ENCODE results near the gene TEP1.
"Not testable (repeated sequence)": the region's sequence is repeated elsewhere in the genome, so short reads cannot be mapped to it uniquely, and the experiment has no call there.

The TEP1 gene

DNA sequence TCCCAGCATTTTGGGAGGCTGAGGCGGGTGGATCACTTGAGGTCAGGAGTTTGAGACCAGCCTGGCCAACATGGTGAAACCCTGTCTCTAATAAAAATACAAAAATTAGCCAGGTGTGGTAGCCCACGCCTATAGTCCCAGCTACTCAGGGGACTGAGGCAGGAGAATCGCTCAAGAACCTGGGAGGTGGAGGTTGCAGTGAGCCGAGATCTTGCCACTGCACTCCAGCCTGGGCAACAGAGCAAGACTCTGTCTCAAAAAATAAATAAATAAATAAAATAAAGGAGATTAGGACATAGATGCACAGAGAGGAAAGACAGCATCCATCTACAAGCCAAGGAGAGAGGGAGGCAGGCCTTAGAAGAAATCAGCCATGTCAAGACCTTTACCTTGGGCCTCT is 72.3 kb downstream of the TEP1 start:
- DNase-seq (ENCODE audit: low read depth) = not testable (repeated sequence)

DNA sequence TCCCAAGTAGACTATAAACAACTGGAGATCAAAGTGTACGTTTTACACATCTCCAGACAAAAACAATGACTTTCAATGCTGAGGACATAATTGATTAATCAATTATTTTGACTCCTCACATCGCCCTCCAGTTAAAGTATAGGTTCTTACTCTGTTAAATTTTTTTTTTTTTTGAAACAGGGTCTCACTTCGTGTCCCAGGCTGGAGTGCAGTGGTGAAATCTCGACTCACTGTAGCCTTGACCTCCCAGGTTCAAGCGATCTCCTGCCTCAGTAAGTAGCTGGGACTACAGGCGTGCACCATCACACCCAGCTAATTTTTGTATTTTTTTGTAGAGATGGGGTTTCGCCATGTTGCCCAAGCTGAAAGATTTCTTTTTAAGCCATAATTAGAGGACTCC is 79.3 kb downstream of the TEP1 start:
- no peak for DNase-seq (ENCODE audit: low read depth)

DNA sequence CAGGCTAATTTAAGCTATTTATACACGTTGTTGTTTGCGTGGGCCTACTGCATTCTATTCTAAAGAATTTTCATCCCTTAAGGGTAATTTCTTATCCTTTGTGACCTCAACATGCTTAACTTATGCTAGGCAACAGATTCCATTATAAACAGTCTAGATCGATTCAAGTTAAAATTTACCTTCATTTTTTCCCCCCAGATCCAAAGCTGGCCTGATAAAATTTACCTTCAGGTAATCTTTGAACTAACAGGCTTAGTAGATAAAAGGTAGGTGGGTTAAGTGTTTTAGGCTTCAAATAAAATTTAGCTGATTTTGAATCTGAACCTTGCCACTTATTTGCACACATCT is 79.8 kb downstream of the TEP1 start:
- DNase-seq (ENCODE audit: low read depth) = no peak

DNA sequence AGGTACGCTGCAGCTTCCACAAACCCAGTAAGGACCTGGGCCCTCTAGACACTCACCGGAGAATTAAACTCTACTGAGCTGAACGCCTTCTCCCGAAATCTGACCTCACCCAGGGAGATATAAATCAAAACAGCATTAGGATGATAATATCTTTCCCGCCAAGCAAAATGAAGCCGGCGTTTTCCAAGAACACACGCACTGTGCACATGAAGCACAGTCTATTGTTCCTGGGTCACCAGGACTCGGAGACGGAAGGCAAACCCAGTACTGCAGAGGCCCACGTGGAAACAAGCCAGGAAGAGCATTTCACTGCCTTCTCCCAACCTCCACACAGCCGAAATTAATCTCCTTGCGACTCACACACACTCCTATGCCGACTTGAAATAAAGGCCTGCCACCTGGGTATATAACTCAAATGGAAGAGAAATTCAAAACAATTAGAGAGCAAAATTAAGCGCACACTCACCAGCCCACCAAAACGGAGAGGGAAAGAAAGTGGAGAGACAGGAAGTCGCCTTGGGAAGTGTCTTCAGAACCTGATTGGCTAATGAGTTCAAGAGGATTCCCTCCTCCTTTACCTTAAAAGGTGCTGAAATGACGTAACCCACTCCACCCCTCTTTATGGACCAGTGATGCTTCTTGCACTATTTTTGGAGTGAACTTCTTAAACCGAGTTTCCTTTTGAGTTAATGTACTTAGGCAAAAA is 80.4 kb downstream of the TEP1 start, which contains the start of gene CCNB1IP1:
Gene CCNB1IP1 (minus strand): TSS at position 492 of the 706 bp plus-strand sequence. CDS start 16,756 bp downstream, outside the sequence.
- DNase-seq (ENCODE audit: low read depth) = peak; percentile 60

DNA sequence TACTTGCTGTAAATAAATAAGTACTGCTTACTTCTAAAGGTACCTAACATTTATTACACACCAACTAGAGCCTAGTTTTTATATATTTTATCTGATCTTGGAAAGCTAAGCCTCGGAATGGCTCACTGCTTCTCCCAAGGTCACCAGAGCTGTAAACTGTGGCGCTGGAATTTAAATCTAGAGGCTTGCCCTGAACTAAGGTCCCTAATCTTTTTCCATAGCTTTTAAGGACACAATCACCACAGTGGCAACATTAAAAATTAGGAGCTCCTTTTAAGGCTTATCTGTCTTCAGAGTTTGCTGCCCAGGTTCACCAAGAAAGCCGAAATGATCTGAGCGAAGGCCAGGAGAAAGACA is 80.9 kb downstream of the TEP1 start:
- DNase-seq (ENCODE audit: low read depth) = no peak

DNA sequence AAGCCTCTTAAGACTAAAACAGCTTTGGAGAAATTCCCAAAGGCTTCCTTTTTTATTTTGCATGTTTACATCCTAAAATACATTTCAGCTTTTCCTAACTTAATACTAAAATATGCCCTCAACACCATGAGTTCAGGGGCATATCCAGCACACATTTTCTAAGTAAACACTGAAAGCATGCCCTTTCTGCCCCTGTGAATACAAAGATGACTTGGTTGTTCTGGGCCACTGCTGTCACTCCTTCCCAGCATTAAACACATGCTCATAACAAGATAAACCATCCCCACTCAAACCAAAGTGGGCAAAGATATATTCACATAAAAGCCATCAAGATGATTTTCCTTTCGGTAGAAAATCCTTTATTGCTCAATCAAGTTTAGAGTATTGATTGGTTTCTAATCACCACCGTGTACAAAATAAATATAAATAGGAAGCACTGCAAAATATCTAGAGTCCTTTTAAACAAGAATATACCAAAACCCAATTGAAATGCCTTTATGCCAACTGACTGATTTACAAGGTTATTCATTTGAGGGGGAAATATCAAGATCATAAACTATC is 82.2 kb downstream of the TEP1 start:
- no peak for DNase-seq (ENCODE audit: low read depth)

DNA sequence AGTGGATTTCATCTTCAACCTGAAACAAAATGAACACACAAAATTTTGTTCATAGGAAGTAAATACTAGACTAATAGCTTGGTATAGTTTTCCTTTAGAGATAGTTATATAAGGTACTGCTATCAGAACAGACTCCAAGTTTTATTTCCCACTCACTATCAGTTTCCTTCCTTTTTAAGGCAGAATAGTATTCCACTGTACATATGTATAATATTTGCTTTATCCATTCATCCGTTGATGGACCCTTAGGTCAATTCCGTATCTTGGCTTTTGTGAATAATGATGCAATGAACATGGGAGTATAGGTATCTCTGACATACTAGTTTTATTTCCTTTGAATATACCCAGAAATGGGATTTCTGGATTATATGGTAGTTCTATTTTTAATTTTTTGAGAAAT is 83.9 kb downstream of the TEP1 start:
- DNase-seq (ENCODE audit: low read depth) = no peak

DNA sequence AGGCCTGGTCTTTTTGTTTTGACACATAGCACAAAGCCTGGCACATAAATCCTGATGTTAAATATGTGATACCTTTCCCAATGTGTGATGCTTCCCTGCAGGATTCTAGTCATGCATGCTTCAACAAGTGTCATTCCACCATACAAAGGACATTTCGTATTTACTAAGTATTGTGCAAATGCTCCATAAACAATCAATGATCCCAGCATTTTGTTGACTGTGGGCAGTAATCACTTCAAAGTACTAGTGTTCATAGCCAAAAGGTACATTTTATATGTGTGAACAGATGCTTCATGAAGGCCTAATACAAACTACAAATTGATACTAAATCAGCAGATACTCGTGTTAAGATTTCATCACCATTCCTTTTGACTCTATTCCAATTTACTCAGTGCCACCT is 84.6 kb downstream of the TEP1 start:
- no peak for DNase-seq (ENCODE audit: low read depth)

DNA sequence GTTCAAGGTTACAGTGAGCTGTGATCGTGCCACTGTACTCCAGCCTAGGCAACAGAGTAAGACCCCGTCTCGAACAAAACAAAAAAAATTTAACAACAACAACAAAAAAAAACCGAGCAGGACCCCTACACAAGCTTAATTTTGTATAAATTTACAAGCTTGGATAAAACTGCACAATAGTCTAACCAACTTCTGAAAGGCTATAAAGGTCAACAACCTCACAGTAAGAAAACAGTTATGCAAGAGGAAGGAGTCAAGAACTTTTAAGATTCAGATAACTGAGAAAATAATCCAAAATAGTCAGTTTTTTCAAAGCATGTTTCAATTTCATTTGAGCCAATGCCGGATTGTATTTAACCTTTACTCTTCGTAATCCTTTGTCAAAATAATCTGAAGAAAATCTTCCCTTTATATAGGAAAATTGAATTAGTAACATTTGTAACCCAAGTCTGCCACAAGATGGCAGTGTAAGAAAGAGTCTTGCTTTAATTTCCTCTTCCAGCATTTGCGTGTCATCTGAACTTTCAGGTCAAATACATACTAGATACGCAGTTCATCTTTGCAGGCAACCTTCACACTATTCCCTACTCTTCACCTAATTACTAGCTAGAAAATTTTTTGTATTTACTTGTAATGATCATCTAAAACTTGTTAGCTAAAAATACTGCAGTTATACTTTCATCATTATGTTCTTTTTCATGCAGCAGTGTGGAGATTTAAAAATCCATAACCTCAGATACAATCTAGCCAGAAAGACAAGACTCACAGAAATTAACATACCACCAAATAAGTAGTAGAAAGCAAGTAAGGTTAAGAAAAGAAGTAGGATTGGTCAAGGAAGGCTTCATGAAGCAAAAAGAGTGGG is 86.1 kb downstream of the TEP1 start:
- DNase-seq (ENCODE audit: low read depth) = no peak

DNA sequence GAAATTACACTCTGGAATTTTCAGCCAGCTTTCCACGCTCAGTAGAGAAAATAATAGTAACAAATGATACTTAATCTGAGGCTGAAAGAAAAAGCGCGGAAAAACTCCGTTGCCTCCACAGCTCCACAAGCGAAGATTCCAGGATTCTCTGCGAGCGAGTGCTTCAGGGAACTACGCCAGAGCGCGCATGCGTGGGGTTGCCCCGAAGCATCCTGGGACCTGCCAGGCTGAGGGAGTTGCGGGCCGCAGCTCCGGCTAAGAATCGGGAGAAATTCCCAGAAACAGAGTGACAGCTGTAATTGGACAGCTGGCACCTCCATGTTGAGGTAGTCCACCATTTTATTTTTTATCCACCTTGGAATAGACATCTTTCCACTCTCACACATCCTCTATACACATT is 95.6 kb downstream of the TEP1 start:
- no peak for DNase-seq (ENCODE audit: low read depth)

Measured in GM04503 (cell line).